HCT116 (cell line): ENCODE results near the gene SLC35F2.

Experiments used
- CEBPB ChIP-seq: IDR thresholded peaks from 2 replicates; pipeline ENCODE4 v1.6.1; 2012; ENCODE audit warnings: low read depth
- EZH2 ChIP-seq: fragments of 200-600 bp; sonication (generic); IDR thresholded peaks from 2 replicates; pipeline ENCODE4 v1.6.1; 2017; ENCODE audit warnings: antibody characterized with exemption, mixed run types
- EZH2phosphoT487 ChIP-seq: fragments of 200-600 bp; IDR thresholded peaks from 2 replicates; pipeline ENCODE4 v1.6.1; 2018; ENCODE audit warnings: antibody characterized with exemption, borderline replicate concordance
- JUND ChIP-seq: IDR thresholded peaks from 2 replicates; pipeline ENCODE4 v1.6.1; 2012
- YY1 ChIP-seq: IDR thresholded peaks from 2 replicates; pipeline ENCODE4 v1.6.1; 2011; ENCODE audit warnings: low read length, low read depth, moderate library complexity, mild to moderate bottlenecking; ENCODE audit not compliant: insufficient replicate concordance; ENCODE audit errors: extremely low read depth
- TF ChIP-seq, protein P1 (sequence below): IDR thresholded peaks from 2 replicates; pipeline ENCODE4 v1.6.1; 2012
- TF ChIP-seq, protein P2 (sequence below), 3 experiments: fragments of 200-600 bp in 1 of 3; sonication (generic) in 1 of 3; IDR thresholded peaks in 2 of 3; conservative IDR thresholded peaks in 1 of 3; 2 replicates each; pipeline ENCODE4 v1.5.1; 2012 to 2017; ENCODE audit warnings: low read depth in 2 of 3, low read length in 2 of 3, antibody characterized with exemption in 1 of 3, borderline replicate concordance in 1 of 3, control low read depth in 1 of 3, mild to moderate bottlenecking in 1 of 3, mixed read lengths in 1 of 3, mixed run types in 1 of 3, moderate library complexity in 1 of 3; ENCODE audit not compliant: insufficient read depth in 1 of 3

DNA sequence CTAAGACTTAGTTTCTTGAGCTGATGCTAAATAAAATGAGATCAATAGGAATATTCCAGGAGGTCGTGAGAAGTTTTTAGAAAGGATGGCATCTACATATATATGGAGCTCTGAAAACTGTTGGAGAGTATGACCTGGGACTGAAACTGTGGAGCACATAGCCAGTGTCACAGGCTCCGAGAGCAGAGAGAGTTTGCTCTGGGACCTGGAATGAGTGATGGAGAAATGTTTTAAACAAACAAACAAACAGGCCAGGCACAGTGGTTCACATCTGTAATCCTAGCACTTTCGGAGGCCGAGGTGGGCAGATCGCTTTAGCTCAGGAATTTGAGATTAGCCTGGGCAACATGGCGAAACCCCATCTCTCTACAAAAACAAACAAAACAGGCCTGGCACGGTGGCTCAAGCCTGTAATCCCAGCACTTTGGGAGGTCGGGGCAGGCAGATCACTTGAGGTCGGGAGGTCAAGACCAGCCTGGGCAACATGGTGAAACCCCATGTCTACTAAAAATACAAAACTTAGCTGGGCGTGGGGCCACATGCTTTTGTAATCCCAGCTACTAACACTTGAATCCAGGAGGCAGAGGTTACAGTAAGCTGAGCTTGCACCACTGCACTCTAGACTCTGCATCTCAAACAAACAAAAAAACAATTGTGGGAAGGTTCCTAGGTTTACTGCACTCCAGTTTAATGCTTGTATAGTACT, 67.1 kb downstream of the SLC35F2 start:
- TF ChIP-seq, protein P1, sequence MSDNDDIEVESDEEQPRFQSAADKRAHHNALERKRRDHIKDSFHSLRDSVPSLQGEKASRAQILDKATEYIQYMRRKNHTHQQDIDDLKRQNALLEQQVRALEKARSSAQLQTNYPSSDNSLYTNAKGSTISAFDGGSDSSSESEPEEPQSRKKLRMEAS: no peak
- TF ChIP-seq, protein P2, sequence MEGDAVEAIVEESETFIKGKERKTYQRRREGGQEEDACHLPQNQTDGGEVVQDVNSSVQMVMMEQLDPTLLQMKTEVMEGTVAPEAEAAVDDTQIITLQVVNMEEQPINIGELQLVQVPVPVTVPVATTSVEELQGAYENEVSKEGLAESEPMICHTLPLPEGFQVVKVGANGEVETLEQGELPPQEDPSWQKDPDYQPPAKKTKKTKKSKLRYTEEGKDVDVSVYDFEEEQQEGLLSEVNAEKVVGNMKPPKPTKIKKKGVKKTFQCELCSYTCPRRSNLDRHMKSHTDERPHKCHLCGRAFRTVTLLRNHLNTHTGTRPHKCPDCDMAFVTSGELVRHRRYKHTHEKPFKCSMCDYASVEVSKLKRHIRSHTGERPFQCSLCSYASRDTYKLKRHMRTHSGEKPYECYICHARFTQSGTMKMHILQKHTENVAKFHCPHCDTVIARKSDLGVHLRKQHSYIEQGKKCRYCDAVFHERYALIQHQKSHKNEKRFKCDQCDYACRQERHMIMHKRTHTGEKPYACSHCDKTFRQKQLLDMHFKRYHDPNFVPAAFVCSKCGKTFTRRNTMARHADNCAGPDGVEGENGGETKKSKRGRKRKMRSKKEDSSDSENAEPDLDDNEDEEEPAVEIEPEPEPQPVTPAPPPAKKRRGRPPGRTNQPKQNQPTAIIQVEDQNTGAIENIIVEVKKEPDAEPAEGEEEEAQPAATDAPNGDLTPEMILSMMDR (IDR thresholded peaks at IDR 0.05 in 2 of 3, conservative IDR thresholded peaks at IDR 0.05 in 1 of 3; ENCODE audit: borderline replicate concordance in 1 of 3, insufficient read depth in 1 of 3, low read depth in 2 of 3, low read length in 2 of 3): no peak
- TF ChIP-seq EZH2phosphoT487 (no peak), YY1 (no peak), EZH2 (no peak), CEBPB (no peak), JUND (no peak)
